PC-9 (cell line): ENCODE results near the gene GABRP. TPM values are rescaled to one million over a fixed set of nuclear protein-coding genes. Genes with fewer than 3 reads are reported as not detected.

Source experiments
- BruUV-seq: library from RNA; stranded (reverse); fragments of 400-500 nt; replicated peaks from 2 replicates; lab custom pipeline; 2021; lab: Mats Ljungman, UMichigan
- CTCF ChIA-PET: fragments of 300-600 bp; sonication (Branson Sonifier 250); formaldehyde crosslinking; loops from one replicate; lab custom pipeline; 2022; ENCODE audit warnings: antibody characterized with exemption; lab: Charles Lee
- POLR2A ChIA-PET: fragments of 300-600 bp; sonication (Branson Sonifier 250); formaldehyde crosslinking; loops from one replicate; lab custom pipeline; 2022; ENCODE audit warnings: antibody characterized with exemption; ENCODE audit not compliant: unreplicated experiment; lab: Charles Lee
- DNase-seq, 2 experiments: peaks; one replicate each; pipeline versions ENCODE4 v3.0.0 to v3.0.0-alpha.2; 2015 to 2022; ENCODE audit warnings: mixed read lengths in 1 of 2
- H2AFZ ChIP-seq: fragments of 200-600 bp; sonication (generic); 2 replicates; pipeline ENCODE4 v1.8.1; 2017; ENCODE audit warnings: antibody characterized with exemption
- H3F3A ChIP-seq: fragments of 200-600 bp; sonication (generic); 2 replicates; pipeline ENCODE4 v1.8.1; 2017; ENCODE audit warnings: antibody characterized with exemption, mild to moderate bottlenecking, low read depth; ENCODE audit not compliant: insufficient read depth
- H3K27ac ChIP-seq: fragments of 200-600 bp; sonication (generic); 2 replicates; pipeline ENCODE4 v1.6.1; 2016; ENCODE audit warnings: mixed run types
- H3K27me3 ChIP-seq: fragments of 200-600 bp; sonication (generic); 2 replicates; pipeline ENCODE4 v1.6.1; 2016; ENCODE audit warnings: low read depth, mixed run types; ENCODE audit not compliant: insufficient read depth
- H3K36me3 ChIP-seq: fragments of 200-600 bp; sonication (generic); 2 replicates; pipeline ENCODE4 v1.6.1; 2016; ENCODE audit warnings: low read depth, mixed run types
- H3K4me1 ChIP-seq: fragments of 200-600 bp; sonication (generic); replicated peaks from 2 replicates; pipeline ENCODE4 v1.6.1; 2016; ENCODE audit warnings: mixed run types; ENCODE audit not compliant: insufficient read depth
- H3K4me2 ChIP-seq: fragments of 200-600 bp; sonication (generic); 2 replicates; pipeline ENCODE4 v1.6.1; 2017; ENCODE audit warnings: mixed run types
- H3K4me3 ChIP-seq: fragments of 200-600 bp; sonication (generic); 2 replicates; pipeline ENCODE4 v1.6.1; 2016; ENCODE audit warnings: mixed run types
- H3K79me2 ChIP-seq: fragments of 200-600 bp; sonication (generic); 2 replicates; pipeline ENCODE4 v1.6.1; 2017; ENCODE audit warnings: low read depth, mixed run types
- H3K9me2 ChIP-seq: fragments of 200-600 bp; sonication (generic); 2 replicates; pipeline ENCODE4 v1.8.1; 2017; ENCODE audit warnings: mild to moderate bottlenecking; ENCODE audit not compliant: insufficient read depth
- H3K9me3 ChIP-seq: fragments of 200-600 bp; sonication (generic); 2 replicates; pipeline ENCODE4 v1.8.1; 2016; ENCODE audit warnings: low read depth; ENCODE audit not compliant: insufficient read depth
- H4K20me1 ChIP-seq: fragments of 200-600 bp; sonication (generic); 2 replicates; pipeline ENCODE4 v1.8.1; 2017; ENCODE audit not compliant: insufficient read depth
- EZH2 ChIP-seq: fragments of 200-600 bp; sonication (generic); IDR thresholded peaks from 2 replicates; pipeline ENCODE4 v1.8.0; 2017; ENCODE audit warnings: antibody characterized with exemption, low read depth
- intact Hi-C: fragments of 100-400 bp; cut with micrococcal nuclease; formaldehyde crosslinking; loops from one replicate; pipeline ENCODE4 v1.10.0; 2022; ENCODE audit not compliant: unreplicated experiment
- total RNA-seq: library from RNA; stranded (reverse); gene quantifications from 2 replicates; pipeline ENCODE4 v1.2.3, GENCODE V29; 2021
- TF ChIP-seq, protein P1 (sequence below): fragments of 200-600 bp; sonication (generic); conservative IDR thresholded peaks from 2 replicates; pipeline ENCODE4 v1.6.1; 2017; ENCODE audit warnings: mixed run types, antibody characterized with exemption, mild to moderate bottlenecking, moderate library complexity

Gene GABRP
- total RNA-seq, 1 experiment from 2014 or later, result 2.1 TPM

DNA sequence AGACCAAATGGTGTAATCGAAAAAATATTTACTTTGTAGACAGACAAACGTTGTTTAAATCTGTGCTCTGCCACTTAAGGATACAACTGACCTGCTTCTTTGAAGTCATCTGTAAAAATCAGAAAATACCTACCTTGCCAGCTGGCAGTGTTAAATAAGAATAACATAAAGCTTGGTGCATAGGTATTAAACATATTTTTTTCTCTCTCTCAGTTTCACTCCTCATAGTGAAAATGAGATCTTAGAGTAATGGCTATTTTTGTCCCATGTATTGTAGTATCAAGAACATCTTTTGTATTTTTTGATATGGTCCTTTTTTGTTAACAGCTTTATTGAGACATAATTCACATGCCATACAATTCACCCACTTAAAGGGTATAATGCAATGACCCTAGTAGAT, 60.3 kb downstream of the GABRP start:
- TF ChIP-seq, protein P1, sequence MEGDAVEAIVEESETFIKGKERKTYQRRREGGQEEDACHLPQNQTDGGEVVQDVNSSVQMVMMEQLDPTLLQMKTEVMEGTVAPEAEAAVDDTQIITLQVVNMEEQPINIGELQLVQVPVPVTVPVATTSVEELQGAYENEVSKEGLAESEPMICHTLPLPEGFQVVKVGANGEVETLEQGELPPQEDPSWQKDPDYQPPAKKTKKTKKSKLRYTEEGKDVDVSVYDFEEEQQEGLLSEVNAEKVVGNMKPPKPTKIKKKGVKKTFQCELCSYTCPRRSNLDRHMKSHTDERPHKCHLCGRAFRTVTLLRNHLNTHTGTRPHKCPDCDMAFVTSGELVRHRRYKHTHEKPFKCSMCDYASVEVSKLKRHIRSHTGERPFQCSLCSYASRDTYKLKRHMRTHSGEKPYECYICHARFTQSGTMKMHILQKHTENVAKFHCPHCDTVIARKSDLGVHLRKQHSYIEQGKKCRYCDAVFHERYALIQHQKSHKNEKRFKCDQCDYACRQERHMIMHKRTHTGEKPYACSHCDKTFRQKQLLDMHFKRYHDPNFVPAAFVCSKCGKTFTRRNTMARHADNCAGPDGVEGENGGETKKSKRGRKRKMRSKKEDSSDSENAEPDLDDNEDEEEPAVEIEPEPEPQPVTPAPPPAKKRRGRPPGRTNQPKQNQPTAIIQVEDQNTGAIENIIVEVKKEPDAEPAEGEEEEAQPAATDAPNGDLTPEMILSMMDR, result no peak
- TF ChIP-seq EZH2, result no peak
- no peak overlapping the region for H2AFZ ChIP-seq
- H3K36me3 ChIP-seq, result no peaks in the 10 kb centered on the region
- H3F3A ChIP-seq, result peaks cover 15% of the 10 kb centered on the region
- POLR2A ChIA-PET, result no interaction called here
- H3K4me2 ChIP-seq, result no peak overlapping the region
- CTCF ChIA-PET, result no interaction called here
- H3K4me3 ChIP-seq, result no peak overlapping the region
- H3K27me3 ChIP-seq, result no peaks in the 10 kb centered on the region
- H4K20me1 ChIP-seq, result no peaks in the 10 kb centered on the region
- no peak for DNase-seq
- no TSS peak for BruUV-seq
- peaks cover 17% of the 10 kb centered on the region for H3K4me1 ChIP-seq
- intact Hi-C loops, result no loop called here
- no peak overlapping the region for H3K27ac ChIP-seq
- H3K9me3 ChIP-seq, result no peaks in the 10 kb centered on the region; the same call in 1 of the 2 replicates
- no peaks in the 10 kb centered on the region for H3K79me2 ChIP-seq
- H3K9me2 ChIP-seq, result no peaks in the 10 kb centered on the region

DNA sequence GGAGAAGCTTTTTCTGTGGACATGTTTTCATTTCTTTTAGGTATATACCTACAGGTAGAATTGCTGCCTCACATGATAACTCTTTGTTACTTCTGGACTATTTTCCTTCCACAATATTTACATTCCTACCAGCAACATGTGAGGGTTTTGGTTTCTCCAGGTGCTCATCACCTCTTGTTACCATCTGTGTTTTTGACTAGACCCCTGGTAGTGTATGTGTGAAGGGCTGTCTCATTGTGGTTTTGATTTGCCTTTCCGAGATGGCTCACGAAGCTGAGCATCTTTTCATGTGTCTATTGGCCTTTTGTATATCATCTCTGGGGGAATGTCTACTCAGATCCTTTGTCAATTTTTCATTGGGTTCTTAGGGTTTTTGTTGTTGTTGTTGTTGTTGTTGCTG, 61.1 kb downstream of the GABRP start:
- H3K36me3 ChIP-seq, result no peaks in the 10 kb centered on the region

DNA sequence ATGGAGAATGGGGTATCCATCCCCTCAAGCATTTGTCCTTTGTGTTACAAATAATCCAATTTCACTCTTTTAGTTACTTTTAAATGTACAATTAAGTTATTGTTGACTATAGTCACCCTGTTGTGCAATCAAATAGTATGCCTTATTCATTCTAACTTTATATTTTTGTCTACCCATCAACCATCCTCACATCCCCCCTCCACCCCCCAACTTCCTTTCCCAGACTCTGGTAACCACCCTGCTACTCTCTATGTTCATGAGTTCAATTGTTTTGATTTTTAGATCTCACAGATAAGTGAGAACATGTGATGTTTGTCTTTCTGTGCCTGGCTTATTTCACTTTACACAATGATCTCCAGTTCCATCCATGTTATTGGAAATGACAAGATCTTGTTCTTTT, 62.9 kb downstream of the GABRP start:
- no peaks in the 10 kb centered on the region for H3K36me3 ChIP-seq
- no peaks in the 10 kb centered on the region; the same call in 1 of the 2 replicates for H3K9me3 ChIP-seq
- peaks cover 15% of the 10 kb centered on the region for H3F3A ChIP-seq
- no peaks in the 10 kb centered on the region for H3K27me3 ChIP-seq
- no peaks in the 10 kb centered on the region for H4K20me1 ChIP-seq
- no peak for DNase-seq
- no peak overlapping the region for H3K4me2 ChIP-seq
- CTCF ChIA-PET, result no interaction called here
- peaks cover 18% of the 10 kb centered on the region for H3K4me1 ChIP-seq
- H2AFZ ChIP-seq, result no peak overlapping the region
- H3K27ac ChIP-seq, result no peak overlapping the region
- TF ChIP-seq EZH2, result no peak
- TF ChIP-seq, protein P1, result no peak
- H3K79me2 ChIP-seq, result no peaks in the 10 kb centered on the region
- intact Hi-C loops, result no loop called here
- H3K4me3 ChIP-seq, result no peak overlapping the region
- no peaks in the 10 kb centered on the region for H3K9me2 ChIP-seq
- no TSS peak for BruUV-seq
- POLR2A ChIA-PET, result no interaction called here

More for the DNA sequence above, 61.1 kb downstream of the GABRP start:
- ChIA-PET POLR2A (no interaction called here), CTCF (no interaction called here)
- no peaks in the 10 kb centered on the region; the same call in 1 of the 2 replicates for H3K9me3 ChIP-seq
- no peak for DNase-seq
- no peak overlapping the region for H3K4me2 ChIP-seq
- peaks cover 15% of the 10 kb centered on the region for H3F3A ChIP-seq
- no TSS peak for BruUV-seq
- H3K4me1 ChIP-seq, result peaks cover 18% of the 10 kb centered on the region
- no peak overlapping the region for H2AFZ ChIP-seq
- H3K27me3 ChIP-seq, result no peaks in the 10 kb centered on the region
- no peak overlapping the region for H3K4me3 ChIP-seq
- TF ChIP-seq, protein P1, result no peak
- TF ChIP-seq EZH2, result no peak
- H3K79me2 ChIP-seq, result no peaks in the 10 kb centered on the region
- no peaks in the 10 kb centered on the region for H3K9me2 ChIP-seq
- no peak overlapping the region for H3K27ac ChIP-seq
- intact Hi-C loops, result no loop called here
- H4K20me1 ChIP-seq, result no peaks in the 10 kb centered on the region
